Vagina (tissue), 2 donors: ENCODE results near the gene L3MBTL4.

Source experiments
- POLR2A ChIP-seq, 2 donors: fragments of 450-650 bp; IDR thresholded peaks; one replicate each; pipeline ENCODE4 v1.6.1; 2017; ENCODE audit warnings: antibody characterized with exemption in 2 of 2, mild to moderate bottlenecking in 2 of 2, moderate library complexity in 2 of 2
- POLR2AphosphoS5 ChIP-seq, 2 donors: sonication (generic); formaldehyde crosslinking; IDR thresholded peaks; one replicate each; pipeline ENCODE4 v1.9.0; 2017; ENCODE audit warnings: antibody characterized with exemption in 2 of 2, mild to moderate bottlenecking in 2 of 2, low read depth in 1 of 2; ENCODE audit not compliant: insufficient read depth in 1 of 2
- TF ChIP-seq, protein P1 (sequence below), 3 experiments: fragments of 450-650 bp in 2 of 3; fragments of 200-600 bp in 1 of 3; sonication (generic) in 1 of 3; IDR thresholded peaks; one replicate each; pipeline ENCODE4 v1.5.1; 2017 to 2019; ENCODE audit warnings: antibody characterized with exemption in 3 of 3, mild to moderate bottlenecking in 2 of 3, moderate library complexity in 2 of 3

DNA sequence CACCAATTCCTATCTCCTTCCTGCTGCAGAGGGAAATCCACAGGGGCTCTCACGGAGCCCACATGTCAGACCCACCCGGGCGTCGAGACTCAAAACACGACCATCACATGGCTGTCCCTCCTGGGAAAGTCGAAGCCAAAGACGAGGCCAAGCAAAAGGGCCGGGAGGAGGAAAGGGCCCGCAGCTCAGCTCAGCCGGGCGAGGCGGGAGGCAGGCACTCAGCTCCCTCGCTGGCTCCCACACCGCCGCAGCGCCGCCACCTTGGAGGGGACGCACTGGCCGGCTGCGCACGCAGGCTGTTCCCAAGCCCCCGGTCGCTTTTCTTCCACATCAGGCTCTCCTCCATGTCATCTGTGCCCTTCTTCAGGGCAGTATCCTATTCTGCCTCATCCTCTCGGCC, 130.4 kb downstream of the L3MBTL4 start:
- TF ChIP-seq, protein P1, sequence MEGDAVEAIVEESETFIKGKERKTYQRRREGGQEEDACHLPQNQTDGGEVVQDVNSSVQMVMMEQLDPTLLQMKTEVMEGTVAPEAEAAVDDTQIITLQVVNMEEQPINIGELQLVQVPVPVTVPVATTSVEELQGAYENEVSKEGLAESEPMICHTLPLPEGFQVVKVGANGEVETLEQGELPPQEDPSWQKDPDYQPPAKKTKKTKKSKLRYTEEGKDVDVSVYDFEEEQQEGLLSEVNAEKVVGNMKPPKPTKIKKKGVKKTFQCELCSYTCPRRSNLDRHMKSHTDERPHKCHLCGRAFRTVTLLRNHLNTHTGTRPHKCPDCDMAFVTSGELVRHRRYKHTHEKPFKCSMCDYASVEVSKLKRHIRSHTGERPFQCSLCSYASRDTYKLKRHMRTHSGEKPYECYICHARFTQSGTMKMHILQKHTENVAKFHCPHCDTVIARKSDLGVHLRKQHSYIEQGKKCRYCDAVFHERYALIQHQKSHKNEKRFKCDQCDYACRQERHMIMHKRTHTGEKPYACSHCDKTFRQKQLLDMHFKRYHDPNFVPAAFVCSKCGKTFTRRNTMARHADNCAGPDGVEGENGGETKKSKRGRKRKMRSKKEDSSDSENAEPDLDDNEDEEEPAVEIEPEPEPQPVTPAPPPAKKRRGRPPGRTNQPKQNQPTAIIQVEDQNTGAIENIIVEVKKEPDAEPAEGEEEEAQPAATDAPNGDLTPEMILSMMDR (IDR thresholded peaks at IDR 0.05), result no peak
- no peak for TF ChIP-seq POLR2A (IDR thresholded peaks at IDR 0.05)
- TF ChIP-seq POLR2AphosphoS5 (IDR thresholded peaks at IDR 0.05; ENCODE audit: insufficient read depth in 1 of 2, low read depth in 1 of 2), result no peak
